Activated naive CD4-positive, alpha-beta T cell treated with anti-CD3 and anti-CD28 coated beads, Interleukin-2, amount 50 U/mL, for 16 hours (primary cell): ENCODE measurements around the gene SLC7A14.
A peak's percentile ranks its signal among the peaks of the same experiment; 100 is the strongest.
"Not testable (repeated sequence)": the region's sequence is repeated elsewhere in the genome, so short reads cannot be mapped to it uniquely, and the experiment has no call there.

ENCODE experiments used
- DNase-seq: peaks from one replicate; pipeline ENCODE4 v3.0.0-alpha.2; 2020

SLC7A14 gene

GRCh38 chr3:170589113-170589512, 3.2 kb upstream of the SLC7A14 start:
- DNase-seq: no peak

DNA sequence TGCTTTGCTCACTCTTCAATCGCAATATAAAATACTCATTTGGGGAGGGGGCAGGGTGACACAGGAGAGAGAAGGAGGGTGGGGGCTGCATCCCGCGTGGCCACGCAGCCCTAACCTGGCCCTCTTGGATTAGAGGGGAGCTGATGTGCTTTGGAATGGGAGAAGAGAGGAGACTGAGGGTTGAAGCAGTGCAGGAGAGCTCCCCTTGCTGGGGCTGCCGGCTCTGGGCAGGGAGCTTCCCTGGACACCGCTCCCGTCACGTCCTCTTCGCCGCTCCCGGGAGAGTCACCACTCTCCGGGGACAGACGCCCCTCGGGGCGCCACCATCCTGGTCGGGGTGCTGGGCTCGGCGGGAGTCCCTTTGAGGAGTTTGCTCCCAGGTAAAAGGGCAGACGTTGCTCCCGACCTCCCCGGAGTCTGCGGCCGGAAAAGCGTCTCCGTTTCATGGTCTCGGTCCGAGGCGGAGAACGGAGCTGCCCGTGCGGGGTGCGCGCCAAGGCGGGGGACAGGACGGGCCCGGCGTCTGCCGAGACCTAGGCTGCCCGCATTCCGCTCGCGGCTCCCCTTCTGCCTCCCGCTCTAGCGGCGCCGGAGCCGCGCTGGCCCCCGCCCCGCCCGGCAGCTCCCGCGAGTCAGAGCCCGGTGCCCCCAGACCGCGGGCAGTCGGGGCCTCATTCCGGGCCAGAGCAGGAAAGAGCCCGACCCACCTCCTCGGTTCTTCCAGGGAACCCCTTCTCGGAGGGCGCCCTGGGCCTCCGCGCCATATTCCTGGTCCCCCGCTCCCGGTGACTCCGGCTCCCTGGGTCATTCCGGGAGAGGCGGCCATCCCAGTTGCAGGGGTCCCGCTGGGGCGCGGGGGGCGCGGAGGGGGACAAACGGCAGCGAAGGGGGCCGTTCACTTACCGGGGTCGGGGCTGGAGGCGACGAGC, 603 bp downstream of the SLC7A14 start:
- DNase-seq: no peak

DNA sequence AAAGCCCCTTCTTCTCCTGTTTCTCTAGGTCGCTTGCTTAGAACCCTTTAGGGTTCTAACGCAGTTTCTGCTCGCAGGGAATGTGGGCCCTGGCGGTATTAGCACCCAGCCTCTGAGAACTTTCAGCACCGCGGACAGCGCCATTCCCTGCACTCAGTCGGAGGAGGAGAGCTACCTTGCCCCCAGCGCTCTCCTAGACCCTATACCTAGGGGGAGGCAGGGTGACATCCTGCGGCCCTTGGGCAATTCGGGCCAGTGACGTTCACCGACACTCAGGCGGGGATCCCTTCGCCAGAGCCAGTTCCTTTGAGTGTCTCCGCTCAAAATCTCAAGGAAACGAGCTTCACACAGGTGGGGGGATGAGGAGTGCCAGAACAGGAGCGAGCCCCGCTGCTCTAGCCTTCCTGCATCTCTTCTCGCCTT, 1.3 kb downstream of the SLC7A14 start:
- DNase-seq: peak; percentile 49

GRCh38 chr3:170579646-170580045, 6.2 kb downstream of the SLC7A14 start:
- no peak for DNase-seq

GRCh38 chr3:170572665-170573253, 13.1 kb downstream of the SLC7A14 start:
- no peak for DNase-seq

DNA sequence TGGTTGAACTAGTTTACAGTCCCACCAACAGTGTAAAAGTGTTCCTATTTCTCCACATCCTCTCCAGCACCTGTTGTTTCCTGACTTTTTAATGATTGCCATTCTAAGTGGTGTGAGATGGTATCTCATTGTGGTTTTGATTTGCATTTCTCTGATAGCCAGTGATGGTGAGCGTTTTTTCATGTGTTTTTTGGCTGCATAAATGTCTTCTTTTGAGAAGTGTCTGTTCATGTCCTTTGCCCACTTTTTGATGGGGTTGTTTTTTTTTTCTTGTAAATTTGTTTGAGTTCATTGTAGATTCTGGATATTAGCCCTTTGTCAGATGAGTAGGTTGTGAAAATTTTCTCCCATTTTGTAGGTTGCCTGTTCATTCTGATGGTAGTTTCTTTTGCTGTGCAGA, 18.3 kb downstream of the SLC7A14 start:
- DNase-seq: not testable (repeated sequence)

GRCh38 chr3:170566413-170566812, 19.5 kb downstream of the SLC7A14 start:
- no peak for DNase-seq

- no peak for DNase-seq
Observed at GRCh38 chr3:170565495-170565894, 20.4 kb downstream of the SLC7A14 start.

DNA sequence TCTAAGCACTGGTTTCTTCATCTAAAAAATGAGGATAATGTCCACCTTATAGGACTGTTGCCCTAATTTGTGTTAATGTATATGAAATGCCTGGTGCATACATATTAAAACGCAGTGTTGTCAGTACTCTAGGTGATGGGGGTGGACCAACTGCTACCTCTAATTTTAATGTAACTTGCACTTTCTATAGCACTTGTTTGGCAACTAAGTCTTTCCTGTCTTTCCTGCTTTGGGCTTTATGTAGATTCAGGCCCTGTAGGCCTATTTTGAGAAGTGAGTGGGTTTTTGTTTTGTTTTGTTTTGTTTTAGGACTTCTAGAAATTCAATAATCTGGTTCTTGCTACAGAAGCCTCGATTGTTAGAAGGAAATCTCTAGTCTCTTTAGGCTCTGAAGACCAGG, 21.2 kb downstream of the SLC7A14 start:
- DNase-seq: no peak

DNA sequence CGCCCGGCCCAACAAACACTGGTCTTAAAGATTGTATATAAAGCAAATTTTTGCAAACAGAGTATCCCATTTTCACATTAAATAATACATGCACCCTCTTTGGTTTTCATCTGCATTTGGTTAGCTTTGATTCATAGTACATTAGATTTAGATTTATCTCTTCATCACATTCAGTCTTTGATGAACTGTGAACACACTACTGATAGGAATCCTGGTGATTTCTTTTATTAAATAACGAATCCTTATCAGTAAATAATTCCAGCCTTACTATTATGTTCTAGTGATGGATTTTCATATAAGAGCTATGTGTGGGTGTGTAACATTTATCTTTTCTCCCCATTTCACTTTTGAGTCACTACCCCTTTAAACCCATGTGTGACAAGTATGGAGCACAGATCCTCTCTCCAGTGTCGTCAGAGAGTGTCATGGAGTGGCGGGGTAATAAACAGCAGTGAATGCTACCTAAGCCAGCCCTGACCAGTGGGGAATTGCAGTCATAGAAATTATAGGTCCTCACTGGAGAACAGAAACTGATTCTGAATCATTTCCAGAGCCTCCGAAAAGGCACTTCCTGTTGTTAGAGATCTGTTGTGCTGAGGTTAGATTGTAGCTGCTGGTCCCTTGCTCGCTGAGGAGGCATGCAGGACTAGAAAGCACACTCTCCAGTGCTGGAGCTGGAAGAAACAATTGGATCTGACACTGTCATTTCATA, 22.0 kb downstream of the SLC7A14 start:
- no peak for DNase-seq

- no peak for DNase-seq
Observed at GRCh38 chr3:170562080-170562479, 23.8 kb downstream of the SLC7A14 start.

GRCh38 chr3:170560717-170561382, 25.0 kb downstream of the SLC7A14 start:
- DNase-seq: no peak

GRCh38 chr3:170560296-170560695, 25.6 kb downstream of the SLC7A14 start:
- DNase-seq: no peak

GRCh38 chr3:170558427-170558826, 27.4 kb downstream of the SLC7A14 start:
- no peak for DNase-seq

DNA sequence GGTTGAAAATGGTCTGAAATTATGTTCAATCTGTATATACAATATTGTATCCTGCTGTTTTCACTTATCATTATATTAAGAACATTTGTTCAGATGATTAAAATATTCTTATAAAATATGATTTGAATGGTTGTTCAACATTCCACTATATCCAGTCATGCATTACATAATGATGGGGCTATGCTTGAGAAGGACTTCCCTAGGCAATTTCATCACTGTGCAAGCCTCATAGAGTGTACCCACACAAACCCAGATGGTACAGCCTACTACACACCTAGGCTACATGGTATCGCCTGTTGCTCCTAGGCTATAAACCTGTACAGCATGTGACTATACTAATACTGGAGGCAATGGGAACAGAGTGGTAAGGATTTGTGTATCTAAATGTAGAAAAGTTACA, 30.5 kb downstream of the SLC7A14 start:
- no peak for DNase-seq

GRCh38 chr3:170553788-170554757, 31.8 kb downstream of the SLC7A14 start:
- DNase-seq: no peak

- no peak for DNase-seq
Observed at GRCh38 chr3:170551252-170551651, 34.6 kb downstream of the SLC7A14 start.

- DNase-seq: no peak
Observed at GRCh38 chr3:170542704-170543103, 43.2 kb downstream of the SLC7A14 start.

DNA sequence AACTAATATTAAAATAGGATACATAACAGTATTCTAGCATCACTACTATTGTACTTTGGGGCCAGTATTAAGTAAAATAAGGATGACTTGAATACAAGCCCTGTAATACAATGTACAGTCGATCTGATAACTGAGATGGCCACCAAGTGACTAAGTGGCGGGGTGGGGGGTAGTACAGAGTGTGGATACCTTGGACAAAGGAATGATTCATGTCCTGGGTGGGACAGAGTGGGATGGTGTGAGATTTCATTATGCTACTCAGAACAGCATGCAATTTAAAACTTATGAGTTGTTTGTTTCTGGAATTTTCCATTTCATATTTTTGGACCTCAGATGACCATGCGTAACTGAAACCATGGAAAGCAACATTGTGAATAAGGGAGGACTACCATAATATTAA, 46.0 kb downstream of the SLC7A14 start:
- DNase-seq: no peak

DNA sequence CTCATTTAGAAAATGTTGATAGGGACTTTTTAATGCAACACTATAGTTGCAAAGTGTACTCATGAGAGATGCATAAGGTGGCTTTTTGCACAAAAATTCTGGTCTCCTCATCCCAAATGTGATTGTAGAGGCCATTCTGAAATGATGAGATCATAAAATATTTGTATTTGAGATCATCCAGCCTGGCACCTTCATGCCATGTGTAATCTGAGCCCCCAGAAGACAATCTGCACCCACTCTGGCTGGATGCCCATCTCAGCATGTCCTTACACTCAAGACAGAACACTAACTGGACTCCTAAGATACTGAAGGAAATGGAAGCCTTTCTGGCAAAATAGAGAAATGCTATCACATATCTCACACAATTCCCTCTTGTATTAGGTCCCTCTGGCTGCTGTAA, 49.2 kb downstream of the SLC7A14 start:
- DNase-seq: no peak

- DNase-seq: no peak
Observed at GRCh38 chr3:170534227-170534626, 51.6 kb downstream of the SLC7A14 start.

DNA sequence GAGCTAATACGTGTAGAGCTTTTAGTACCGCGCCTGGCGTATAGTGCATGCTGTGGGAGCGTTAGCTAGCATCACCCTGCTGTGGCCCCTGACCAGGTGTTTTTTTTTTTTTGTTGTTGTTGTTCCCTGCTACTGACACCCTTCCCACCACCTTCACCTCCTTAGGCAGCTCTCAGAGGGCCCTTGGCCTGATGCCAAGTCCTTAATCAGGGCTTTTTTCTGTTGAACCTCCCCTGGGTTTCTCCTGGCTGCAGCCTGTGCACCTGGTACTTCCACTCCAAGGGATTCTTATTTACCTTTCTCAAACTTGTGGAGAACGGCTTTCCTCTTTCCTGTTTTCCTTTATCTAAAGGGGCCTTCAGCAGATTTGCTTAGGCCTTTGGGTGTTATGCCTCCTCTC, 53.3 kb downstream of the SLC7A14 start:
- DNase-seq: no peak
